Measurements from ENCODE around the gene KCNQ5.

The KCNQ5 gene

DNA sequence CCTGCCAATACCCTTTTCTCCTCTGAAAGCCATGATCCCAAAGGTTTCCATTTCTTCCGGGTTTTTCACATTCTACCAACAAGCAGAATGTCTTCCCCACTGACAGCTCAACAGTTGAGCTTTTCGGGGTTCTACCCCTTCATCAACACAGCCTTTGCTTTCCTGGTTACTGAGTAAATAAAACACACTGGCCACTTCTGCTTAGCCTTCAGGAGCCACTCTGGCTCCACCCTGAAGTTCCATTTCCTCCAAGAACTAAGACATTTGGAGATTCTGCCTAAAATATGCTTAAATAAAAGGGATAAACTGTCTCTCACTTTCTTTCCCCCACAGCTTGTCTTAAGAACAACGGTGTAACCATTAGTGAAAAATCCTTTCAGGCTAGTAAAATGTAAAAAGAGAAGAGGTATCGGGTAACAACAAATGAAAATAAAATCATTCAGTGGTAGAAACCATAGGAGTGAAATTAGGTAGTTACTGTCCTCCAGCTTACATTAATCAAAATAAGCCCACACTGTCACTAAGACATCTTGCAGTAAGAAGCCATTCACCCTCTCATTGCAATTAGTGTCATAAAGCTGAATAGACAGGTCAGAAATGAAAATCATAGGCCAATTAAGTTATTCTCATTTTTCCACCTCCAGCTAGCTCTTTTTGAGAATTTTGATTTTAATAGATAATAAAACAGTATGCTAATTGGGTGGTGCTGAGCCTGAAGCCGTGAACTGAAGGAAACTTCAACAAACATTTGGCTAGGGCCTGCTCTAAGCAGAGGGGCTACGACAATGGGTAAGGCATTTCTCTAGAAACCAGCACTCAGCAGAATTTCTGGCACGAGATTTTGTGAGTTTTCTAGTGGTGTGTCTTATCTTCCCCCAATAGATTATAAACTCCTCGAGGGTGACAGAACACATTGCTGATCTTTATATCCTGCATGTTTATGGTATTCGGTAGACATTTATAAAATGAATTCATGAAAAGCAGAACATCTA, 409.2 kb downstream of the KCNQ5 start:
- Histone ChIP-seq H4K20me1 (ENCODE audit: control insufficient read depth, insufficient read depth, low read depth, low read length) (no peaks in the 10 kb centered on the region), H3K4me1 (ENCODE audit: control insufficient read depth, low read length) (peaks cover 11% of the 10 kb centered on the region)

DNA sequence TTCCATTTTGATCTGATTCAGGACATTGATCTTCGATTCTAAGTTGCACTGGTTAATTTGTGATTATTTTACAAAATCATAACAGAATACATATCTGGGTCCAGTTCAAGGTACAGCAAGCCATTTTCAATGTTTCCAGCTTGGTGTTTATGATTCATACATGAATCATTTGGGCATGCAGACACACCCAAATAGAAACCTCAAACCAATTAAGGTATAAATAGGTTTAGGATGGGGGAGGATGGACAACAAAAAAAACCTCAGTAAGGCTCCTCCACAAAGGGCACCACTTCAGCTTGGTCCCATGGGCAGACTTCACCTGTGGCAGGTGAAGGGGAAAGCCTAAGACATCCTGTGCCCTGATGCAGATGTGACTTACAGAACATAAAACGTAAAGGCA, 410.7 kb downstream of the KCNQ5 start:
- Histone ChIP-seq H3K36me3 (ENCODE audit: control insufficient read depth, low read length) (no peaks in the 10 kb centered on the region; the same call in 1 of the 2 replicates), H3K9me2 (replicated peaks; ENCODE audit: control insufficient read depth, low read length) (no peaks in the 10 kb centered on the region), H3F3A (ENCODE audit: control insufficient read depth, insufficient read depth) (no peaks in the 10 kb centered on the region), H4K20me1 (ENCODE audit: control insufficient read depth, insufficient read depth, low read depth, low read length) (no peaks in the 10 kb centered on the region), H3K4me1 (ENCODE audit: control insufficient read depth, low read length) (peaks cover 6% of the 10 kb centered on the region; the same call in 1 of the 2 replicates), H3K4me3 (ENCODE audit: low read length) (no peak overlapping the region), H3K9me3 (ENCODE audit: control insufficient read depth, insufficient read depth, low read length) (no peaks in the 10 kb centered on the region), H3K79me2 (ENCODE audit: control insufficient read depth, low read length) (no peaks in the 10 kb centered on the region), H3K27me3 (ENCODE audit: control insufficient read depth, low read length) (no peaks in the 10 kb centered on the region), H3K4me2 (ENCODE audit: low read length) (no peak overlapping the region), H3K27ac (ENCODE audit: low read depth, low read length) (no peak overlapping the region)
- TF ChIP-seq CTCF (IDR thresholded peaks at IDR 0.05; ENCODE audit: low read depth, low read length, poor library complexity, severe bottlenecking), result no peak
- TF ChIP-seq EZH2phosphoT487 (IDR thresholded peaks at IDR 0.05; ENCODE audit: borderline replicate concordance, low read length), result no peak

More for the DNA sequence above, 409.2 kb downstream of the KCNQ5 start:
- no peaks in the 10 kb centered on the region for H3K9me3 ChIP-seq (ENCODE audit: control insufficient read depth, insufficient read depth, low read length)
- TF ChIP-seq EZH2phosphoT487 (IDR thresholded peaks at IDR 0.05; ENCODE audit: borderline replicate concordance, low read length) (no peak), CTCF (IDR thresholded peaks at IDR 0.05; ENCODE audit: low read depth, low read length, poor library complexity, severe bottlenecking) (no peak)
- H3K27ac ChIP-seq (ENCODE audit: low read depth, low read length), result no peak overlapping the region
- H3K4me2 ChIP-seq (ENCODE audit: low read length), result no peak overlapping the region
- H3F3A ChIP-seq (ENCODE audit: control insufficient read depth, insufficient read depth), result no peaks in the 10 kb centered on the region
- H3K9me2 ChIP-seq (replicated peaks; ENCODE audit: control insufficient read depth, low read length), result no peaks in the 10 kb centered on the region
- no peaks in the 10 kb centered on the region for H3K27me3 ChIP-seq (ENCODE audit: control insufficient read depth, low read length)
- no peak overlapping the region for H3K4me3 ChIP-seq (ENCODE audit: low read length)
- H3K79me2 ChIP-seq (ENCODE audit: control insufficient read depth, low read length), result no peaks in the 10 kb centered on the region
- H3K36me3 ChIP-seq (ENCODE audit: control insufficient read depth, low read length), result no peaks in the 10 kb centered on the region; the same call in 1 of the 2 replicates

GRCh38 chr6:73036689-73037088, 414.8 kb downstream of the KCNQ5 start:
- TF ChIP-seq EZH2phosphoT487 (IDR thresholded peaks at IDR 0.05; ENCODE audit: borderline replicate concordance, low read length) (no peak), CTCF (IDR thresholded peaks at IDR 0.05; ENCODE audit: low read depth, low read length, poor library complexity, severe bottlenecking) (no peak)
- no peaks in the 10 kb centered on the region for H4K20me1 ChIP-seq (ENCODE audit: control insufficient read depth, insufficient read depth, low read depth, low read length)
- no peaks in the 10 kb centered on the region for H3K4me1 ChIP-seq (ENCODE audit: control insufficient read depth, low read length)
- H3K36me3 ChIP-seq (ENCODE audit: control insufficient read depth, low read length), result peaks cover 1% of the 10 kb centered on the region
- H3K27me3 ChIP-seq (ENCODE audit: control insufficient read depth, low read length), result no peaks in the 10 kb centered on the region
- H3K9me3 ChIP-seq (ENCODE audit: control insufficient read depth, insufficient read depth, low read length), result peaks cover 4% of the 10 kb centered on the region; the same call in 1 of the 2 replicates
- H3K9me2 ChIP-seq (replicated peaks; ENCODE audit: control insufficient read depth, low read length), result no peaks in the 10 kb centered on the region
- no peaks in the 10 kb centered on the region for H3K79me2 ChIP-seq (ENCODE audit: control insufficient read depth, low read length)
- no peak overlapping the region for H3K27ac ChIP-seq (ENCODE audit: low read depth, low read length)
- no peaks in the 10 kb centered on the region for H3F3A ChIP-seq (ENCODE audit: control insufficient read depth, insufficient read depth)
- no peak overlapping the region for H3K4me3 ChIP-seq (ENCODE audit: low read length)
- no peak overlapping the region for H3K4me2 ChIP-seq (ENCODE audit: low read length)

All from DOHH2 (cell line).